Fibroblast of skin of right biceps (primary cell): ENCODE measurements around the gene ATP8A1.

Source experiments
- DNase-seq: peaks from one replicate; pipeline ENCODE4 v3.0.0-alpha.2; 2013

Gene ATP8A1

GRCh38 chr4:42646999-42647541 is 9.8 kb downstream of the ATP8A1 start:
- DNase-seq = no peak

- DNase-seq = no peak
Measured at GRCh38 chr4:42646013-42646784, 10.7 kb downstream of the ATP8A1 start.

GRCh38 chr4:42644897-42645296 is 12.0 kb downstream of the ATP8A1 start:
- no peak for DNase-seq

- no peak for DNase-seq
Measured at GRCh38 chr4:42643685-42644084, 13.2 kb downstream of the ATP8A1 start.

- DNase-seq = no peak
Measured at GRCh38 chr4:42642845-42643615, 13.9 kb downstream of the ATP8A1 start.

- no peak for DNase-seq
Measured at GRCh38 chr4:42642101-42642797, 14.7 kb downstream of the ATP8A1 start.

- no peak for DNase-seq
Measured at GRCh38 chr4:42641656-42642055, 15.2 kb downstream of the ATP8A1 start.

GRCh38 chr4:42641161-42641560 is 15.7 kb downstream of the ATP8A1 start:
- no peak for DNase-seq

GRCh38 chr4:42640613-42641012 is 16.3 kb downstream of the ATP8A1 start:
- no peak for DNase-seq

- DNase-seq = no peak
Measured at GRCh38 chr4:42638993-42639392, 17.9 kb downstream of the ATP8A1 start.

GRCh38 chr4:42638321-42638720 is 18.6 kb downstream of the ATP8A1 start:
- DNase-seq = no peak

GRCh38 chr4:42637867-42638266 is 19.0 kb downstream of the ATP8A1 start:
- DNase-seq = no peak

- no peak for DNase-seq
Measured at GRCh38 chr4:42637104-42637503, 19.8 kb downstream of the ATP8A1 start.

- no peak for DNase-seq
Measured at GRCh38 chr4:42636645-42636949, 20.3 kb downstream of the ATP8A1 start.

- no peak for DNase-seq
Measured at GRCh38 chr4:42633605-42634388, 23.1 kb downstream of the ATP8A1 start.

- no peak for DNase-seq
Measured at GRCh38 chr4:42632653-42633382, 24.1 kb downstream of the ATP8A1 start.

GRCh38 chr4:42630908-42631307 is 26.0 kb downstream of the ATP8A1 start:
- DNase-seq = no peak

GRCh38 chr4:42628740-42629139 is 28.2 kb downstream of the ATP8A1 start:
- DNase-seq = no peak

- DNase-seq = no peak
Measured at GRCh38 chr4:42627885-42628646, 28.8 kb downstream of the ATP8A1 start.

- no peak for DNase-seq
Measured at GRCh38 chr4:42626629-42627146, 30.2 kb downstream of the ATP8A1 start.

GRCh38 chr4:42625329-42625728 is 31.6 kb downstream of the ATP8A1 start:
- DNase-seq = no peak
